WERI-Rb-1 (cell line): ENCODE results near the gene SEC14L2.
A peak's percentile ranks its signal among the peaks of the same experiment; 100 is the strongest.

ENCODE experiments used
- DNase-seq: peaks from one replicate; pipeline ENCODE4 v3.0.0-alpha.2; 2020
- H3K27ac ChIP-seq: fragments of 250-450 bp; sonication (Bioruptor Pico); 2 replicates; pipeline ENCODE4 v1.5.1; 2020; ENCODE audit warnings: mild to moderate bottlenecking, moderate library complexity
- H3K27me3 ChIP-seq: fragments of 250-450 bp; sonication (Bioruptor Pico); 2 replicates; pipeline ENCODE4 v1.5.1; 2021; ENCODE audit warnings: mild to moderate bottlenecking, low read depth, moderate library complexity; ENCODE audit not compliant: insufficient read depth, severe bottlenecking
- H3K36me3 ChIP-seq: fragments of 250-450 bp; sonication (Bioruptor Pico); 2 replicates; pipeline ENCODE4 v1.5.1; 2020; ENCODE audit warnings: mild to moderate bottlenecking, moderate library complexity
- H3K4me3 ChIP-seq: 2 replicates; pipeline ENCODE4 v1.5.1; 2011; ENCODE audit warnings: low read depth, mild to moderate bottlenecking, control low read depth, low read length
- H3K9me3 ChIP-seq: fragments of 250-450 bp; sonication (Bioruptor Pico); 2 replicates; pipeline ENCODE4 v1.5.1; 2021; ENCODE audit warnings: mild to moderate bottlenecking, moderate library complexity; ENCODE audit not compliant: severe bottlenecking
- TF ChIP-seq, protein P1 (sequence below): IDR thresholded peaks from 2 replicates; pipeline ENCODE4 v1.5.1; 2011; ENCODE audit warnings: low read depth, mild to moderate bottlenecking, control low read depth, inconsistent platforms, low read length

The SEC14L2 gene

DNA sequence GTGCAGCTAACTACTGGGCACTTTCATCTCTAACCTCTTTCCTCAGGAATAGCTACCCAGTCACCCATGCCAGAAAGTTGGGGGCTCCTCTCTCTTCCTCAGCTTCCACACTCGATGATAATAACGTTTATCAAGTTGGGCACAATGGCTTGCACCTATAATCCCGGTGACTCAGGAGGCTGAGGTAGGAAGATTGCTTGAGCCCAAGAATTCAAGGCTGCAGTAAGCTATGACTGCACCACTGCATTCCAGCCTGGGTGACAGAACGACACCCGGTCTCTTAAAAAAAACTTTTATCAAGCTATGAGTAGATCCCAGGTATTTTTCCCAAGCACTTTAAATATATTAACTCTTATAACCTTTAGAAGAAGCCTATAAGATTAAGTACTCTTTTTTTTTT lies 42.2 kb upstream of the SEC14L2 start:
- H3K36me3 ChIP-seq = peaks cover 53% of the 10 kb centered on the region
- no peak overlapping the region for H3K4me3 ChIP-seq
- no peaks in the 10 kb centered on the region for H3K27me3 ChIP-seq
- DNase-seq = no peak
- no peak overlapping the region for H3K27ac ChIP-seq
- H3K9me3 ChIP-seq = no peaks in the 10 kb centered on the region
- TF ChIP-seq, protein P1, sequence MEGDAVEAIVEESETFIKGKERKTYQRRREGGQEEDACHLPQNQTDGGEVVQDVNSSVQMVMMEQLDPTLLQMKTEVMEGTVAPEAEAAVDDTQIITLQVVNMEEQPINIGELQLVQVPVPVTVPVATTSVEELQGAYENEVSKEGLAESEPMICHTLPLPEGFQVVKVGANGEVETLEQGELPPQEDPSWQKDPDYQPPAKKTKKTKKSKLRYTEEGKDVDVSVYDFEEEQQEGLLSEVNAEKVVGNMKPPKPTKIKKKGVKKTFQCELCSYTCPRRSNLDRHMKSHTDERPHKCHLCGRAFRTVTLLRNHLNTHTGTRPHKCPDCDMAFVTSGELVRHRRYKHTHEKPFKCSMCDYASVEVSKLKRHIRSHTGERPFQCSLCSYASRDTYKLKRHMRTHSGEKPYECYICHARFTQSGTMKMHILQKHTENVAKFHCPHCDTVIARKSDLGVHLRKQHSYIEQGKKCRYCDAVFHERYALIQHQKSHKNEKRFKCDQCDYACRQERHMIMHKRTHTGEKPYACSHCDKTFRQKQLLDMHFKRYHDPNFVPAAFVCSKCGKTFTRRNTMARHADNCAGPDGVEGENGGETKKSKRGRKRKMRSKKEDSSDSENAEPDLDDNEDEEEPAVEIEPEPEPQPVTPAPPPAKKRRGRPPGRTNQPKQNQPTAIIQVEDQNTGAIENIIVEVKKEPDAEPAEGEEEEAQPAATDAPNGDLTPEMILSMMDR = no peak

DNA sequence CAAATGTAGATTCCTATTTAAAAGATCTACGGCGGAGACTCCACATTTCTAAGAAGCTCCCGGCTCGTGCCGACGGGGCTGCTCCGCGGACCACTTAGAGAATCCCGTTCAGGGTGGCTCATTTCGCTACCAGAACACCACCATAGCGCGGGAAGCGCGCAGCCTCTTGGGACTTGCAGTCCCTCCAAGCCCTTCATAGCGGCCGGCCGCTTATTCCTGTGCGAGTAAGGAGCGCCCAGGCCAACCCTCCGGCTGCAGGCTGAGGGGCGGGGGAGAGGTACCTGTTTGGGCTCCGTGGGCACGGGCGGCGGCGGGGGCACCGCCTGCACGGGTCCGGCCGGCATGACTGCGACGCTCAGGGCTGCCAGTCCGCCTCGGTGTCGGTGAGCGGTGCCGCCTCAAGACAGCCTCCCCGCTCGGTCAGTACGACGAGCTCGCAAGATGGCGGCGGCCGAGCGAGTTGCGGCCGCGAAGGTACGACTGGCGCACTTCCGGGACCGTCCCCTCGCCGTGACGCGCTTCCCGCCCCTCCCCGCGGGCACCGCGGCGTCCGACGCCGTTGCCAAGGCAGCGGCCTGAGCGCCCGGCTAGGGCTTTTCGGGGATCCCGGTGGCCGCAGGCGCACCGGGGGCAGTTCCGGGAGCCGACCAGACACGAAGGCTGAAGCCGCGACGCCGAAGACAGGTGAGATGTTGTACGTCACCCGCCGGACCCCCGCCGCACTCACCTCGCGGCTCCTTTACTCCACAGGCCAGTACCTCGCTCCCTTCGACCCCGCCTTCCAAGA lies 40.2 kb upstream of the SEC14L2 start, which contains the start of the genes CCDC157 and SF3A1:
Gene CCDC157, plus strand, starts transcription at position 559 of the 787 bp plus-strand sequence. CDS start 8,994 bp downstream, outside the sequence.
Gene SF3A1, minus strand, starts transcription at position 446 of the 787 bp plus-strand sequence. Its CDS starts 102 bp downstream, at position 344.
- Histone ChIP-seq H3K4me3 (peak within 1 kb of the TSS; percentile 72), H3K27ac (peak within 1 kb of the TSS; percentile 100), H3K27me3 (no peaks in the 10 kb centered on the region), H3K36me3 (peaks cover 33% of the 10 kb centered on the region), H3K9me3 (no peaks in the 10 kb centered on the region)
- peak; percentile 93 for DNase-seq
- TF ChIP-seq, protein P1 = no peak

DNA sequence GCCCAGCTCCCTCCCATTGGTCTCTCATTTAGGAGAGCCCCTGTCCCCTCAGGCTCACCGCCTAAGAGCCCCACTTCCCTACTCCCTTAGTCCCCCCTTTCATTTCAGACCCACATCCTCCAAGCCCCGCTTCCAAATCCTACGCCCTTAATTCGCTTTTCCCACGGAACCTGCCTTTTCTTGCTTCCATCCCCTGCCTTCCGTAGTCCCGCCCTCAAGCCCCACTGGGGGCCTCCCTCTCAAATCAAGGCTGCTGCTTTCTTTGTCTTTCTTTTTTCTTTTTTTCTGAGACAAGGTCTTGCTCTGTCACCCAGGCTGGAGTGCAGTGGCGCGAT lies 39.6 kb upstream of the SEC14L2 start:
- DNase-seq = no peak
- H3K27ac ChIP-seq = peak overlapping the region; percentile 100

DNA sequence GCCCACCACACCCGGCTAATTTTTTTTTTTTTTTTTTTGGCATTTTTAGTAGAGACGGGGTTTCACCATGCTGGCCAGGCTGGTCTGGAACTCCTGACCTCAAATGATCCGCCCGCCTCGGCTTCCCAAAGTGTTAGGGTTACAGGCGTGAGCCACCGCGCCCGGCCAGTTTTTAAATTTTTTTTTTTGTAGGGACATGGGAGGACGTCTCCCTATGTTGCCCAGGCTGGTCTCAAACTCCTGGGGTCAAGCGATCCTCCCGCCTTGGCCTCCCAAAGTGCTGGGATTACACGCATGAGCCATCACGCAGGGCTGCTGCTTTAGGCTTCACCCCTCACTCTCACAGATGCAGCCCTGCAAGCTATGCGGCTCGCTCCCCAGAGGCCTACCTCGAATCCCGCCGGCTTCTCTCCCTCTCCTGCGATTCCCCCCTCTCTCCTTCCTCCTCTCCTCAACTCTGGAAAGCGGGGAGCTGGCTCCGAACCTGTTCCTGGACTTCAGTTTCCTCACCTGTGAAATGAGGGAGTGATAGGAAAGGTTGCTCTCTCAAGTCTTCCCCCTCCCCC lies 39.1 kb upstream of the SEC14L2 start:
- DNase-seq = no peak
- Histone ChIP-seq H3K36me3 (peaks cover 25% of the 10 kb centered on the region), H3K9me3 (no peaks in the 10 kb centered on the region), H3K27me3 (no peaks in the 10 kb centered on the region), H3K27ac (no peak overlapping the region; the same call in 1 of the 2 replicates), H3K4me3 (no peak overlapping the region)
- TF ChIP-seq, protein P1 = no peak

More for the DNA sequence above, 39.6 kb upstream of the SEC14L2 start:
- Histone ChIP-seq H3K9me3 (no peaks in the 10 kb centered on the region), H3K4me3 (peak overlapping the region; percentile 72), H3K36me3 (peaks cover 30% of the 10 kb centered on the region), H3K27me3 (no peaks in the 10 kb centered on the region)
- TF ChIP-seq, protein P1 = no peak

DNA sequence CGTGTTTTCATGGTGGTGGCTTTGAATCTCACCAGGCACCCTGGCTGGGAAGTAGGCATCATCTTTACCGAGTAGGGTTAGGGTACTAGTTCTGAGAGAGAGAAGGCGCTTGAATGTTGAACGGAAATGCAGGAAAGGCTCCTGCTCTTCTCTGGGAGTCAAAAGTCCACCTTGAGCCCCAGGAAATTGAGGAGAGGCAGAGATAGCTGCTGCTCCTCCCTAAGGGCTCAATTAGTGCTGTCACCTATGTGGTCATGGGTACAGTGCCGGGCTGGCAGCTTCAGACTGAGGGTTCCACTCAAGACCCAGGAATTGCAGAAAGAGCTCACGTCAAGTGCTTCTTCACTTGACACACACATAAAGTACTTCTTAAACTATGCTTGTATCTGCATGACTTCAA lies 38.3 kb upstream of the SEC14L2 start:
- Histone ChIP-seq H3K36me3 (peaks cover 21% of the 10 kb centered on the region), H3K27ac (no peak overlapping the region), H3K9me3 (no peaks in the 10 kb centered on the region), H3K27me3 (no peaks in the 10 kb centered on the region), H3K4me3 (no peak overlapping the region)
- TF ChIP-seq, protein P1 = no peak
- no peak for DNase-seq
